GM12865 (cell line): ENCODE data around the gene WWP2.
"Not testable (repeated sequence)": the region's sequence is repeated elsewhere in the genome, so short reads cannot be mapped to it uniquely, and the experiment has no call there.

ENCODE experiments used
- DNase-seq: peaks from one replicate; pipeline ENCODE4 v3.0.0; 2010; ENCODE audit warnings: low read depth
- H3K4me3 ChIP-seq: 2 replicates; pipeline ENCODE4 v1.5.1; 2011; ENCODE audit warnings: mild to moderate bottlenecking, low read depth, low read length, control low read depth
- CTCF ChIP-seq: IDR thresholded peaks from 2 replicates; pipeline ENCODE4 v1.5.1; 2011; ENCODE audit warnings: low read length, control low read depth, low read depth, inconsistent platforms; ENCODE audit not compliant: insufficient read depth; ENCODE audit errors: missing control alignments

Gene WWP2

GRCh38 chr16:69796285-69797118 is 34.4 kb downstream of the WWP2 start:
- H3K4me3 ChIP-seq: no peak overlapping the region
- DNase-seq: peak; percentile 77
- TF ChIP-seq CTCF: peak; percentile 83

GRCh38 chr16:69798466-69798865 is 36.3 kb downstream of the WWP2 start:
- no peak for TF ChIP-seq CTCF
- no peak for DNase-seq
- no peak overlapping the region for H3K4me3 ChIP-seq

GRCh38 chr16:69799611-69800031 is 37.5 kb downstream of the WWP2 start:
- no peak overlapping the region for H3K4me3 ChIP-seq
- TF ChIP-seq CTCF: no peak
- no peak for DNase-seq

GRCh38 chr16:69804297-69804696 is 42.2 kb downstream of the WWP2 start:
- TF ChIP-seq CTCF: no peak
- H3K4me3 ChIP-seq: no peak overlapping the region
- no peak for DNase-seq

- H3K4me3 ChIP-seq, DNase-seq: not testable (repeated sequence)
Measured at GRCh38 chr16:69806776-69807175, 44.6 kb downstream of the WWP2 start.

GRCh38 chr16:69812688-69813014 is 50.5 kb downstream of the WWP2 start:
- H3K4me3 ChIP-seq: no peak overlapping the region
- DNase-seq: no peak
- no peak for TF ChIP-seq CTCF

- no peak for TF ChIP-seq CTCF
- no peak overlapping the region for H3K4me3 ChIP-seq
- DNase-seq: no peak
Measured at GRCh38 chr16:69814078-69814477, 51.9 kb downstream of the WWP2 start.
